ENCODE results near the gene GRIP1. TPM values are rescaled to one million over a fixed set of nuclear protein-coding genes. Genes with fewer than 3 reads are reported as not detected.

GRIP1 gene
- total RNA-seq = under 0.01 and 0.96 TPM in 2 replicates

GRCh38 chr12:66678338-66679275 is at the start of gene GRIP1:
Gene GRIP1 (minus strand): TSS chr12:66679076. CDS start chr12:66678904, 172 bp downstream.

GRCh38 chr12:66301944-66302826 is 376.7 kb downstream of the GRIP1 start, which contains the start of gene HELB:
Gene HELB (plus strand): TSS chr12:66302493. CDS start chr12:66302604, 111 bp downstream.

All from regular cardiac myocyte (primary cell).